Endothelial cell of umbilical vein (primary cell): ENCODE results near the gene HSPG2. TPM values are rescaled to one million over a fixed set of nuclear protein-coding genes. Genes with fewer than 3 reads are reported as not detected.
"Not testable (repeated sequence)": the region's sequence is repeated elsewhere in the genome, so short reads cannot be mapped to it uniquely, and the experiment has no call there.

Experiments
- BruUV-seq: library from RNA; stranded (reverse); fragments of 400-500 nt; replicated peaks from 2 replicates; lab custom pipeline; 2021; lab: Mats Ljungman, UMichigan
- CTCF ChIA-PET: fragments of 300-600, 350-600 bp; sonication (Branson Sonifier 250); formaldehyde crosslinking; loops from one replicate; lab custom pipeline; 2021; ENCODE audit warnings: antibody characterized with exemption, inconsistent platforms; lab: Charles Lee
- POLR2A ChIA-PET: fragments of 300-600, 350-600 bp; sonication (Branson Sonifier 250); formaldehyde crosslinking; loops from one replicate; lab custom pipeline; 2021; ENCODE audit warnings: antibody characterized with exemption, inconsistent platforms; lab: Charles Lee
- DNase-seq: peaks from one replicate; pipeline ENCODE4 v3.0.0-alpha.2; 2011; ENCODE audit warnings: low read depth, low spot score
- FAIRE-seq: peaks from 2 replicates; lab custom pipeline; 2011; peaks lifted over from hg19 to GRCh38; lab: Jason Lieb, UNC
- H2AFZ ChIP-seq: 2 replicates; pipeline ENCODE4 v1.6.0; 2012; ENCODE audit warnings: low read depth, low read length, control low read depth, inconsistent platforms
- H3K27ac ChIP-seq: 2 replicates; pipeline ENCODE4 v1.5.1; 2011; ENCODE audit warnings: low read depth, mild to moderate bottlenecking, control low read depth, low read length, moderate library complexity; ENCODE audit not compliant: insufficient read depth
- H3K27me3 ChIP-seq, 2 experiments: 2 replicates each; pipeline versions ENCODE4 v1.6.0 to v1.6.1; 2011; ENCODE audit warnings: low read length in 2 of 2, mixed read lengths in 1 of 2; ENCODE audit not compliant: control insufficient read depth in 2 of 2, insufficient read depth in 2 of 2
- H3K36me3 ChIP-seq, 2 experiments: 2 replicates in 1 of 2; 3 replicates in 1 of 2; pipeline ENCODE4 v1.5.1; 2011; ENCODE audit warnings: low read length in 2 of 2, mild to moderate bottlenecking in 1 of 2, moderate library complexity in 1 of 2; ENCODE audit not compliant: control insufficient read depth in 2 of 2, insufficient read depth in 2 of 2; ENCODE audit errors: extremely low read depth in 1 of 2
- H3K4me1 ChIP-seq: 3 replicates; pipeline ENCODE4 v1.5.1; 2011; ENCODE audit warnings: mild to moderate bottlenecking, low read length; ENCODE audit not compliant: control insufficient read depth, insufficient read depth; ENCODE audit errors: extremely low read depth
- H3K4me2 ChIP-seq: 2 replicates; pipeline ENCODE4 v1.6.1; 2011; ENCODE audit warnings: low read length, control low read depth, mixed read lengths; ENCODE audit not compliant: insufficient read depth
- H3K4me3 ChIP-seq, 3 experiments: fragments of 200-600 bp in 1 of 3; sonication (generic), shearing (Covaris generic) in 1 of 3; replicated peaks in 1 of 3; 2 replicates each; pipeline ENCODE4 v1.5.1; 2011 to 2016; ENCODE audit warnings: control low read depth in 3 of 3, low read length in 3 of 3, mild to moderate bottlenecking in 2 of 3, inconsistent platforms in 1 of 3, low read depth in 1 of 3, moderate library complexity in 1 of 3; ENCODE audit not compliant: insufficient read depth in 1 of 3
- H3K79me2 ChIP-seq: 2 replicates; pipeline ENCODE4 v1.6.0; 2012; ENCODE audit warnings: low read length, inconsistent platforms; ENCODE audit not compliant: control insufficient read depth, insufficient read depth
- H3K9ac ChIP-seq: replicated peaks from 2 replicates; pipeline ENCODE3; 2011; ENCODE audit warnings: low read length, control low read depth; ENCODE audit not compliant: insufficient read depth; ENCODE audit errors: extremely low read depth
- H3K9me1 ChIP-seq: replicated peaks from 3 replicates; pipeline ENCODE4 v1.6.0; 2011; ENCODE audit warnings: mild to moderate bottlenecking, low read length; ENCODE audit not compliant: control insufficient read depth, insufficient read depth; ENCODE audit errors: extremely low read depth
- H3K9me3 ChIP-seq: replicated peaks from 2 replicates; pipeline ENCODE4 v1.5.1; 2012; ENCODE audit warnings: low read length, inconsistent platforms; ENCODE audit not compliant: control insufficient read depth, insufficient read depth
- H4K20me1 ChIP-seq: replicated peaks from 2 replicates; pipeline ENCODE3; 2011; ENCODE audit warnings: mild to moderate bottlenecking, low read length; ENCODE audit not compliant: control insufficient read depth, insufficient read depth; ENCODE audit errors: extremely low read depth
- EZH2 ChIP-seq: IDR thresholded peaks from 2 replicates; pipeline ENCODE4 v1.6.1; 2012; ENCODE audit warnings: borderline replicate concordance, low read depth, mild to moderate bottlenecking, moderate library complexity, low read length, inconsistent platforms; ENCODE audit not compliant: severe bottlenecking
- FOS ChIP-seq: IDR thresholded peaks from 2 replicates; pipeline ENCODE4 v1.6.1; 2011; ENCODE audit warnings: mild to moderate bottlenecking, low read length, moderate library complexity, borderline replicate concordance; ENCODE audit not compliant: insufficient read depth
- GATA2 ChIP-seq: IDR thresholded peaks from 2 replicates; pipeline ENCODE4 v1.7.0; 2011; ENCODE audit warnings: low read depth, mild to moderate bottlenecking, moderate library complexity, mixed read lengths, low read length; ENCODE audit not compliant: insufficient read length, insufficient read depth
- JUN ChIP-seq: IDR thresholded peaks from 2 replicates; pipeline ENCODE4 v1.6.1; 2011; ENCODE audit warnings: borderline replicate concordance, low read depth; ENCODE audit not compliant: insufficient read length, insufficient read depth
- MAX ChIP-seq: IDR thresholded peaks from 2 replicates; pipeline ENCODE4 v1.6.1; 2011; ENCODE audit not compliant: insufficient read depth, insufficient read length
- MYC ChIP-seq: IDR thresholded peaks from one replicate; pipeline ENCODE4 v1.6.1; 2011; ENCODE audit warnings: mild to moderate bottlenecking, low read depth, low read length
- POLR2A ChIP-seq: IDR thresholded peaks from 2 replicates; pipeline ENCODE4 v1.6.1; 2012; ENCODE audit warnings: low read depth, mild to moderate bottlenecking, control low read depth, low read length
- POLR2AphosphoS5 ChIP-seq: IDR thresholded peaks from 2 replicates; pipeline ENCODE4 v1.6.1; 2012; ENCODE audit warnings: low read depth, mild to moderate bottlenecking, control low read depth, low read length, moderate library complexity; ENCODE audit not compliant: insufficient read depth
- dilution Hi-C: fragments of 300-500 bp; cut with MboI; formaldehyde crosslinking; loops from one replicate; pipeline ENCODE4 v1.15.0; 2019; ENCODE audit warnings: low sequenced_read_pairs; ENCODE audit not compliant: extremely low pct_ligation_motif_present
- intact Hi-C: fragments of 100-400 bp; cut with micrococcal nuclease; formaldehyde crosslinking; loops from one replicate; pipeline ENCODE4 v1.10.0; 2022
- polyA plus RNA-seq, 4 experiments: library from polyadenylated mRNA; depleted of rRNA in 3 of 4; stranded (reverse) in 3 of 4; unstranded in 1 of 4; fragments of >200 nt; gene quantifications; 2 replicates each; pipeline versions ENCODE4 v1.2.1 to v1.2.3, GENCODE V29; 2011 to 2012; ENCODE audit warnings: missing spikeins in 1 of 4
- total RNA-seq: library from RNA; stranded (reverse); gene quantifications from 2 replicates; pipeline ENCODE4 v1.2.3, GENCODE V29; 2021
- TF ChIP-seq, protein P1 (sequence below), 2 donors: IDR thresholded peaks; 1 replicate in 1 of 2; 2 replicates in 1 of 2; pipeline ENCODE4 v1.5.1; 2011; ENCODE audit warnings: low read length in 2 of 2, mild to moderate bottlenecking in 2 of 2, moderate library complexity in 2 of 2, control low read depth in 1 of 2, inconsistent platforms in 1 of 2, low read depth in 1 of 2; ENCODE audit not compliant: insufficient read depth in 1 of 2; ENCODE audit errors: extremely low read depth in 1 of 2

The HSPG2 gene
- total and polyA plus RNA-seq, 2 donors (not counting 3 experiments of a cell fraction or from before 2014, with no cell fraction given) = 734 to 3,499 TPM

DNA sequence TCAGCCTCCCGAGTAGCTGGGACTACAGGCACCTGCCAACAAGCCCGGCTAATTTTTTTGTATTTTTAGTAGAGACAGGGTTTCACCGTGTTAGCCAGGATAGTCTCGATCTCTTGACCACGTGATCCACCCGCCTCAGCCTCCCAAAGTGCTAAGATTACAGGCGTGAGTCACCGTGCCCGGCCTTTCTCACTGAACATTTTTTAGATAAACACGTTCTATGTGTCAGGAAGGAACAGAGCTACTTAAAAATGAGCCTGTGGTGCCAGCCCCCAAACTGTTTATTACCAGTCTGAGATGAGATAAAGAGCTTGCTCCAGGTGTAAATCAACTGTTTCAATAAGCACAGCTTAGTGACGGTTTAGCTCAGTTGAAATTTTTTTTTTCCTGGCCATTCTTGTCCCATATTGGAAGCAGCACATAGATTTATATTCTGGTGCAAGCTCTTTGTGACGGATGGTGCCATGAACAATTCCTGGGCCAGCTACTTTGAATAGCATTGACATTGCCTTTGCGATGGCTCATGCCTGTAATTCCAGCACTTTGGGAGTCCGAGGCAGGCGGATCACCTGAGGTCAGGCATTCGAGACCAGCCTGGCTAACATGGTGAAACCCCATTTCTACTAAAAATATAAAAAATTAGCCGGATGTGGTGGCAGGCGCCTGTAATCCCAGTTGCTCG, 6.0 kb upstream of the HSPG2 start:
- H3K9me1 ChIP-seq, H3K79me2 ChIP-seq, dilution Hi-C loops, BruUV-seq, H3K36me3 ChIP-seq, H4K20me1 ChIP-seq, intact Hi-C loops, H3K27me3 ChIP-seq, H3K4me3 ChIP-seq, H2AFZ ChIP-seq, H3K9me3 ChIP-seq: not testable (repeated sequence)
- CTCF ChIA-PET = interaction anchor here (0.7 to 3.5 kb wide), 12 partner anchors 11 to 44 kb away, joined by 3 to 20 read pairs (median 4); no protein-coding TSS in a partner anchor
- peak overlapping the region; percentile 43 for H3K4me2 ChIP-seq
- H3K9ac ChIP-seq = peak overlapping the region; percentile 17
- DNase-seq (peak; percentile 89), FAIRE-seq (peak; percentile 79)
- peak overlapping the region; percentile 92 for H3K27ac ChIP-seq
- POLR2A ChIA-PET = interaction anchor here (0.5 kb wide), 1 partner anchor 12 kb away, joined by 5 read pairs; no protein-coding TSS in a partner anchor
- peaks cover 62% of the 10 kb centered on the region for H3K4me1 ChIP-seq
- peak; percentile 68 for TF ChIP-seq MAX
- peak; percentile 71 for TF ChIP-seq FOS
- TF ChIP-seq GATA2 = peak; percentile 67
- TF ChIP-seq JUN = peak; percentile 55

DNA sequence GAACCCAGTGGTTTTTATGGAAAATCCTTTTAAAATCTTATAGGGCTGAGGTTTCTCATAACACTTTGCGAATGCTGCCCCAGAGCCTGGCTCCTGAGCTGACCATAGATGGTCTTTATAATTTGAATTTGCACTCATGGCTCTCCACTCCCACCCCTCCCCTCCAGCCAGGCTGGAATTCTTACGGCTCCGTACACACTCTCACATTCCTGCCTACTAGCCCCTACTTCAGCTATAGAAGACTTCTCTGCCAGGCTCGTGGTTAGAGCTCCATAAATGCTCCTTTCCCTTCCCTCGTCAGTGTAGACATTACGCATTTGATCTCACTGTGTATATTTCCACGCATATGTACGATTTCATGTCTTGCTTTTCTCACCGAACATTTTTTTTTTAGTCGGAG, 5.4 kb upstream of the HSPG2 start:
- TF ChIP-seq MAX (no peak), POLR2AphosphoS5 (no peak), FOS (no peak), POLR2A (no peak), EZH2 (no peak), JUN (no peak), MYC (no peak), GATA2 (no peak)
- TF ChIP-seq, protein P1, sequence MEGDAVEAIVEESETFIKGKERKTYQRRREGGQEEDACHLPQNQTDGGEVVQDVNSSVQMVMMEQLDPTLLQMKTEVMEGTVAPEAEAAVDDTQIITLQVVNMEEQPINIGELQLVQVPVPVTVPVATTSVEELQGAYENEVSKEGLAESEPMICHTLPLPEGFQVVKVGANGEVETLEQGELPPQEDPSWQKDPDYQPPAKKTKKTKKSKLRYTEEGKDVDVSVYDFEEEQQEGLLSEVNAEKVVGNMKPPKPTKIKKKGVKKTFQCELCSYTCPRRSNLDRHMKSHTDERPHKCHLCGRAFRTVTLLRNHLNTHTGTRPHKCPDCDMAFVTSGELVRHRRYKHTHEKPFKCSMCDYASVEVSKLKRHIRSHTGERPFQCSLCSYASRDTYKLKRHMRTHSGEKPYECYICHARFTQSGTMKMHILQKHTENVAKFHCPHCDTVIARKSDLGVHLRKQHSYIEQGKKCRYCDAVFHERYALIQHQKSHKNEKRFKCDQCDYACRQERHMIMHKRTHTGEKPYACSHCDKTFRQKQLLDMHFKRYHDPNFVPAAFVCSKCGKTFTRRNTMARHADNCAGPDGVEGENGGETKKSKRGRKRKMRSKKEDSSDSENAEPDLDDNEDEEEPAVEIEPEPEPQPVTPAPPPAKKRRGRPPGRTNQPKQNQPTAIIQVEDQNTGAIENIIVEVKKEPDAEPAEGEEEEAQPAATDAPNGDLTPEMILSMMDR (IDR thresholded peaks at IDR 0.05; ENCODE audit: extremely low read depth in 1 of 2, insufficient read depth in 1 of 2, low read depth in 1 of 2, low read length in 2 of 2) = no peak
- Histone ChIP-seq H3K4me1 (peaks cover 67% of the 10 kb centered on the region), H3K4me2 (no peak overlapping the region), H3K79me2 (peaks cover 3% of the 10 kb centered on the region), H4K20me1 (no peaks in the 10 kb centered on the region), H3K27me3 (no peaks in the 10 kb centered on the region), H3K9me3 (no peaks in the 10 kb centered on the region), H3K36me3 (no peaks in the 10 kb centered on the region), H3K9me1 (no peaks in the 10 kb centered on the region), H3K4me3 (no peak overlapping the region), H2AFZ (no peak overlapping the region), H3K27ac (peak overlapping the region; percentile 39), H3K9ac (no peak overlapping the region)
- CTCF ChIA-PET = interaction anchor here (0.9 to 3.5 kb wide), 9 partner anchors 11 to 43 kb away, joined by 3 to 20 read pairs (median 4); no protein-coding TSS in a partner anchor
- DNase-seq (no peak), FAIRE-seq (no peak)
- BruUV-seq = no TSS peak
- intact Hi-C loops = no loop called here
- dilution Hi-C loops = no loop called here
- POLR2A ChIA-PET = interaction anchor here (0.5 kb wide), 1 partner anchor 12 kb away, joined by 5 read pairs; no protein-coding TSS in a partner anchor
